ENCODE data around the gene DNASE1L3.

DNASE1L3 gene

GRCh38 chr3:58241306-58242044 lies 30.7 kb upstream of the DNASE1L3 start:
- H3K27ac ChIP-seq (ENCODE audit: low read depth, low read length): no peak overlapping the region
- no peaks in the 10 kb centered on the region for H3K9me2 ChIP-seq (replicated peaks; ENCODE audit: control insufficient read depth, low read length)
- H3K4me1 ChIP-seq (ENCODE audit: control insufficient read depth, low read length): peaks cover 15% of the 10 kb centered on the region
- no peaks in the 10 kb centered on the region; the same call in 1 of the 2 replicates for H3K27me3 ChIP-seq (ENCODE audit: control insufficient read depth, low read length)
- TF ChIP-seq EZH2phosphoT487 (IDR thresholded peaks at IDR 0.05; ENCODE audit: borderline replicate concordance, low read length): no peak
- no peak for TF ChIP-seq CTCF (IDR thresholded peaks at IDR 0.05; ENCODE audit: low read depth, low read length, poor library complexity, severe bottlenecking)
- peaks cover 26% of the 10 kb centered on the region for H3K79me2 ChIP-seq (ENCODE audit: control insufficient read depth, low read length)
- H4K20me1 ChIP-seq (ENCODE audit: control insufficient read depth, insufficient read depth, low read depth, low read length): no peaks in the 10 kb centered on the region
- 0 out of 2 replicates have a peak, but pooled peaks cover 3% of the 10 kb centered on the region for H3F3A ChIP-seq (ENCODE audit: control insufficient read depth, insufficient read depth)
- no peaks in the 10 kb centered on the region for H3K9me3 ChIP-seq (ENCODE audit: control insufficient read depth, insufficient read depth, low read length)
- no peak overlapping the region for H3K4me3 ChIP-seq (ENCODE audit: low read length)
- H3K36me3 ChIP-seq (ENCODE audit: control insufficient read depth, low read length): no peaks in the 10 kb centered on the region
- no peak overlapping the region for H3K4me2 ChIP-seq (ENCODE audit: low read length)

GRCh38 chr3:58238830-58239229 lies 28.1 kb upstream of the DNASE1L3 start:
- no peaks in the 10 kb centered on the region for H3K9me2 ChIP-seq (replicated peaks; ENCODE audit: control insufficient read depth, low read length)
- H3K4me3 ChIP-seq (ENCODE audit: low read length): peak overlapping the region; percentile 85
- H3K27ac ChIP-seq (ENCODE audit: low read depth, low read length): no peak overlapping the region
- H3F3A ChIP-seq (ENCODE audit: control insufficient read depth, insufficient read depth): 0 out of 2 replicates have a peak, but pooled peaks cover 3% of the 10 kb centered on the region
- H3K4me2 ChIP-seq (ENCODE audit: low read length): peak overlapping the region; percentile 92
- no peaks in the 10 kb centered on the region for H3K9me3 ChIP-seq (ENCODE audit: control insufficient read depth, insufficient read depth, low read length)
- no peaks in the 10 kb centered on the region for H3K36me3 ChIP-seq (ENCODE audit: control insufficient read depth, low read length)
- no peaks in the 10 kb centered on the region for H4K20me1 ChIP-seq (ENCODE audit: control insufficient read depth, insufficient read depth, low read depth, low read length)
- TF ChIP-seq CTCF (IDR thresholded peaks at IDR 0.05; ENCODE audit: low read depth, low read length, poor library complexity, severe bottlenecking): no peak
- no peak for TF ChIP-seq EZH2phosphoT487 (IDR thresholded peaks at IDR 0.05; ENCODE audit: borderline replicate concordance, low read length)
- peaks cover 15% of the 10 kb centered on the region for H3K4me1 ChIP-seq (ENCODE audit: control insufficient read depth, low read length)
- H3K79me2 ChIP-seq (ENCODE audit: control insufficient read depth, low read length): peaks cover 22% of the 10 kb centered on the region
- H3K27me3 ChIP-seq (ENCODE audit: control insufficient read depth, low read length): peaks cover 5% of the 10 kb centered on the region

- Histone ChIP-seq H4K20me1 (ENCODE audit: control insufficient read depth, insufficient read depth, low read depth, low read length) (no peaks in the 10 kb centered on the region), H3K4me1 (ENCODE audit: control insufficient read depth, low read length) (peaks cover 15% of the 10 kb centered on the region), H3K27ac (ENCODE audit: low read depth, low read length) (peak overlapping the region; percentile 41), H3K4me3 (ENCODE audit: low read length) (peak overlapping the region; percentile 85), H3K36me3 (ENCODE audit: control insufficient read depth, low read length) (no peaks in the 10 kb centered on the region), H3K4me2 (ENCODE audit: low read length) (peak overlapping the region; percentile 92), H3K27me3 (ENCODE audit: control insufficient read depth, low read length) (peaks cover 12% of the 10 kb centered on the region), H3K9me3 (ENCODE audit: control insufficient read depth, insufficient read depth, low read length) (no peaks in the 10 kb centered on the region), H3K79me2 (ENCODE audit: control insufficient read depth, low read length) (peaks cover 16% of the 10 kb centered on the region), H3F3A (ENCODE audit: control insufficient read depth, insufficient read depth) (0 out of 2 replicates have a peak, but pooled peaks cover 3% of the 10 kb centered on the region), H3K9me2 (replicated peaks; ENCODE audit: control insufficient read depth, low read length) (no peaks in the 10 kb centered on the region)
- no peak for TF ChIP-seq EZH2phosphoT487 (IDR thresholded peaks at IDR 0.05; ENCODE audit: borderline replicate concordance, low read length)
- no peak for TF ChIP-seq CTCF (IDR thresholded peaks at IDR 0.05; ENCODE audit: low read depth, low read length, poor library complexity, severe bottlenecking)
Measured at GRCh38 chr3:58237941-58238681, 27.3 kb upstream of the DNASE1L3 start.
